GM13977 (cell line): ENCODE data around the gene RAB7B.

Experiments used
- DNase-seq: peaks from one replicate; pipeline ENCODE4 v3.0.0; 2012; ENCODE audit warnings: low spot score
- CTCF ChIP-seq: IDR thresholded peaks from 2 replicates; pipeline ENCODE4 v1.5.1; 2012; ENCODE audit warnings: mild to moderate bottlenecking, control low read depth; ENCODE audit not compliant: insufficient read depth; ENCODE audit errors: extremely low read depth, missing control alignments
- in situ Hi-C: fragments of 300-500 bp; cut with MboI; formaldehyde crosslinking; loops from one replicate; pipeline ENCODE4 v1.12.0; 2022; ENCODE audit warnings: low sequenced_read_pairs, low pct_unique_long_range_greater_than_20kb, mixed read lengths, inconsistent platforms; ENCODE audit not compliant: unreplicated experiment

Gene RAB7B

GRCh38 chr1:206047271-206047670 is 44.1 kb upstream of the RAB7B start:
- DNase-seq = peak; percentile 27
- TF ChIP-seq CTCF = no peak
- in situ Hi-C loops = no loop called here

- peak; percentile 18 for DNase-seq
- no peak for TF ChIP-seq CTCF
- in situ Hi-C loops = no loop called here
Observed at GRCh38 chr1:206041640-206042039, 38.4 kb upstream of the RAB7B start.

GRCh38 chr1:206040328-206040727 is 37.1 kb upstream of the RAB7B start:
- no peak for TF ChIP-seq CTCF
- no peak for DNase-seq
- in situ Hi-C loops = no loop called here

GRCh38 chr1:206039046-206039973 is 36.1 kb upstream of the RAB7B start:
- TF ChIP-seq CTCF = no peak
- in situ Hi-C loops = no loop called here
- DNase-seq = no peak

GRCh38 chr1:206037581-206037980 is 34.4 kb upstream of the RAB7B start:
- no peak for DNase-seq
- in situ Hi-C loops = no loop called here
- no peak for TF ChIP-seq CTCF

- no peak for DNase-seq
- TF ChIP-seq CTCF = no peak
- in situ Hi-C loops = no loop called here
Observed at GRCh38 chr1:206036663-206037455, 33.7 kb upstream of the RAB7B start.
